Esophagus muscularis mucosa (tissue), 4 donors: ENCODE measurements around the gene MAGI1.

Experiments
- CTCF ChIP-seq, 3 experiments: fragments of 200-600 bp in 2 of 3; fragments of 450-650 bp in 1 of 3; sonication (generic) in 2 of 3; IDR thresholded peaks; one replicate each; pipeline ENCODE4 v1.5.1; 2017 to 2019; ENCODE audit warnings: antibody characterized with exemption in 3 of 3, mild to moderate bottlenecking in 2 of 3, moderate library complexity in 1 of 3
- EP300 ChIP-seq: sonication (generic); formaldehyde crosslinking; IDR thresholded peaks from one replicate; pipeline ENCODE4 v1.6.1; 2017; ENCODE audit warnings: antibody characterized with exemption
- POLR2A ChIP-seq: fragments of 450-650 bp; IDR thresholded peaks from one replicate; pipeline ENCODE4 v1.6.1; 2017; ENCODE audit warnings: antibody characterized with exemption, moderate library complexity, mild to moderate bottlenecking, low read depth

GRCh38 chr3:65811892-65812291 is 226.8 kb downstream of the MAGI1 start:
- TF ChIP-seq CTCF (IDR thresholded peaks at IDR 0.05) (no peak), EP300 (no peak), POLR2A (no peak)
